Uterus (tissue), 4 donors: ENCODE measurements around the gene ST7. TPM values are rescaled to one million over a fixed set of nuclear protein-coding genes. Genes with fewer than 3 reads are reported as not detected.

Source experiments
- DNase-seq, 2 donors: peaks; one replicate each; pipeline ENCODE4 v3.0.0-alpha.2; 2019 to 2020
- H3K27ac ChIP-seq, 2 donors: fragments of 200-600 bp; sonication (generic); 1 replicate in 1 of 2; 2 replicates in 1 of 2; pipeline ENCODE4 v1.5.1; 2016 to 2018
- H3K27me3 ChIP-seq, 2 donors: fragments of 200-600 bp; sonication (generic); one replicate each; pipeline ENCODE4 v1.5.1; 2018 to 2019; ENCODE audit warnings: control low read depth in 1 of 2
- H3K36me3 ChIP-seq, 2 donors: fragments of 200-600 bp; sonication (generic); one replicate each; pipeline ENCODE4 v1.5.1; 2019; ENCODE audit warnings: control low read depth in 1 of 2
- H3K4me1 ChIP-seq, 2 donors: fragments of 200-600 bp; sonication (generic); one replicate each; pipeline ENCODE4 v1.5.1; 2018 to 2019; ENCODE audit warnings: control low read depth in 1 of 2
- H3K4me3 ChIP-seq, 2 donors: fragments of 200-600 bp; sonication (generic); 1 replicate in 1 of 2; 2 replicates in 1 of 2; pipeline ENCODE4 v1.5.1; 2018 to 2019; ENCODE audit warnings: mild to moderate bottlenecking in 1 of 2
- H3K9me3 ChIP-seq, 2 donors: fragments of 200-600 bp; sonication (generic); one replicate each; pipeline ENCODE4 v1.5.1; 2019; ENCODE audit warnings: control low read depth in 1 of 2
- POLR2A ChIP-seq, 2 donors: fragments of 450-650 bp; IDR thresholded peaks; one replicate each; pipeline ENCODE4 v1.6.1; 2016; ENCODE audit warnings: antibody characterized with exemption in 2 of 2, mild to moderate bottlenecking in 1 of 2, moderate library complexity in 1 of 2
- intact Hi-C: fragments of 100-400 bp; cut with DNase I; formaldehyde crosslinking; loops from one replicate; pipeline ENCODE4 v1.15.1; 2023; ENCODE audit warnings: low total_unique reads
- total RNA-seq, 4 donors: library from RNA; depleted of rRNA in 3 of 4; stranded (reverse); fragments of >200 nt in 3 of 4; gene quantifications; one replicate each; pipeline versions ENCODE4 v1.1.0 to v1.2.4, GENCODE V29; 2014 to 2023
- TF ChIP-seq, protein P1 (sequence below), 4 experiments: fragments of 200-600 bp in 2 of 4; fragments of 450-650 bp in 2 of 4; sonication (generic) in 2 of 4; IDR thresholded peaks; one replicate each; pipeline ENCODE4 v1.5.1; 2016 to 2019; ENCODE audit warnings: antibody characterized with exemption in 4 of 4, mild to moderate bottlenecking in 2 of 4, moderate library complexity in 1 of 4
- donor health status: DM: yes; HTN: yes; CAD: no.

ST7 gene
- total RNA-seq, 4 donors from 2014 or later = 27.4 to 41.0 (median 31.4) TPM

GRCh38 chr7:117193564-117193963, 240.3 kb downstream of the ST7 start:
- TF ChIP-seq, protein P1, sequence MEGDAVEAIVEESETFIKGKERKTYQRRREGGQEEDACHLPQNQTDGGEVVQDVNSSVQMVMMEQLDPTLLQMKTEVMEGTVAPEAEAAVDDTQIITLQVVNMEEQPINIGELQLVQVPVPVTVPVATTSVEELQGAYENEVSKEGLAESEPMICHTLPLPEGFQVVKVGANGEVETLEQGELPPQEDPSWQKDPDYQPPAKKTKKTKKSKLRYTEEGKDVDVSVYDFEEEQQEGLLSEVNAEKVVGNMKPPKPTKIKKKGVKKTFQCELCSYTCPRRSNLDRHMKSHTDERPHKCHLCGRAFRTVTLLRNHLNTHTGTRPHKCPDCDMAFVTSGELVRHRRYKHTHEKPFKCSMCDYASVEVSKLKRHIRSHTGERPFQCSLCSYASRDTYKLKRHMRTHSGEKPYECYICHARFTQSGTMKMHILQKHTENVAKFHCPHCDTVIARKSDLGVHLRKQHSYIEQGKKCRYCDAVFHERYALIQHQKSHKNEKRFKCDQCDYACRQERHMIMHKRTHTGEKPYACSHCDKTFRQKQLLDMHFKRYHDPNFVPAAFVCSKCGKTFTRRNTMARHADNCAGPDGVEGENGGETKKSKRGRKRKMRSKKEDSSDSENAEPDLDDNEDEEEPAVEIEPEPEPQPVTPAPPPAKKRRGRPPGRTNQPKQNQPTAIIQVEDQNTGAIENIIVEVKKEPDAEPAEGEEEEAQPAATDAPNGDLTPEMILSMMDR (IDR thresholded peaks at IDR 0.05) = no peak
- TF ChIP-seq POLR2A (IDR thresholded peaks at IDR 0.05) = no peak
- Histone ChIP-seq H3K27me3 (no peaks in the 10 kb centered on the region), H3K36me3 (no peaks in the 10 kb centered on the region), H3K9me3 (no peaks in the 10 kb centered on the region), H3K4me3 (no peak overlapping the region), H3K4me1 (no peaks in the 10 kb centered on the region), H3K27ac (no peak overlapping the region)
- no peak for DNase-seq
- intact Hi-C loops = no loop called here

GRCh38 chr7:117194445-117194844, 241.1 kb downstream of the ST7 start:
- H3K36me3 ChIP-seq = no peaks in the 10 kb centered on the region
- H3K4me3 ChIP-seq = no peak overlapping the region
- no peaks in the 10 kb centered on the region for H3K27me3 ChIP-seq
- no peaks in the 10 kb centered on the region for H3K9me3 ChIP-seq
- intact Hi-C loops = no loop called here
- no peak overlapping the region for H3K27ac ChIP-seq
- TF ChIP-seq POLR2A (IDR thresholded peaks at IDR 0.05) = no peak
- no peak for DNase-seq
- H3K4me1 ChIP-seq = no peaks in the 10 kb centered on the region

GRCh38 chr7:117195361-117196029, 242.2 kb downstream of the ST7 start:
- Histone ChIP-seq H3K36me3 (no peaks in the 10 kb centered on the region), H3K27ac (no peak overlapping the region), H3K4me1 (no peaks in the 10 kb centered on the region), H3K27me3 (no peaks in the 10 kb centered on the region), H3K9me3 (no peaks in the 10 kb centered on the region), H3K4me3 (no peak overlapping the region)
- DNase-seq = no peak
- intact Hi-C loops = no loop called here
- no peak for TF ChIP-seq POLR2A (IDR thresholded peaks at IDR 0.05)
- TF ChIP-seq, protein P1 (IDR thresholded peaks at IDR 0.05) = no peak

DNA sequence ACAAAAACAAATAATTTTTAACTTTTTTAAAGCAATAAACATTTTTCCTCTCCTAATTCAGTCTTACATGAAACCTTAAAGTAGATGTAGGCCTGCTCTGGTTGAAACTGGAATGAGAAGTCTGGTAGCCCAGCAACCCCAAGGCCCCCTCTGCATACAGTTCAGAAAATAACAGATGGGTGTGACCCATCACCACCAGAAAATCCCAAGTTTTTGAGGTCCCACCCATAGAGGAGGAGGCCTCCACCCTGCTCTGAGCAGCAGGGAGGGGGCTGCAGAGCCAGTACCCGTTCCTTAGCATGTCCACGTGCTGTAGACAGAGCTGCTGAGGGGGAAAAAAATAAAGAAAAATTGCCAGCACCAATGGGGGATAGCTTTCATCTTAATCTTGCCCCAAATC, 246.8 kb downstream of the ST7 start:
- H3K27ac ChIP-seq = no peak overlapping the region
- no peaks in the 10 kb centered on the region for H3K36me3 ChIP-seq
- no peak for TF ChIP-seq POLR2A (IDR thresholded peaks at IDR 0.05)
- TF ChIP-seq, protein P1 (IDR thresholded peaks at IDR 0.05) = no peak
- no peak overlapping the region for H3K4me3 ChIP-seq
- no peaks in the 10 kb centered on the region for H3K9me3 ChIP-seq
- no peaks in the 10 kb centered on the region for H3K27me3 ChIP-seq
- DNase-seq = no peak
- H3K4me1 ChIP-seq = no peaks in the 10 kb centered on the region
- intact Hi-C loops = no loop called here

DNA sequence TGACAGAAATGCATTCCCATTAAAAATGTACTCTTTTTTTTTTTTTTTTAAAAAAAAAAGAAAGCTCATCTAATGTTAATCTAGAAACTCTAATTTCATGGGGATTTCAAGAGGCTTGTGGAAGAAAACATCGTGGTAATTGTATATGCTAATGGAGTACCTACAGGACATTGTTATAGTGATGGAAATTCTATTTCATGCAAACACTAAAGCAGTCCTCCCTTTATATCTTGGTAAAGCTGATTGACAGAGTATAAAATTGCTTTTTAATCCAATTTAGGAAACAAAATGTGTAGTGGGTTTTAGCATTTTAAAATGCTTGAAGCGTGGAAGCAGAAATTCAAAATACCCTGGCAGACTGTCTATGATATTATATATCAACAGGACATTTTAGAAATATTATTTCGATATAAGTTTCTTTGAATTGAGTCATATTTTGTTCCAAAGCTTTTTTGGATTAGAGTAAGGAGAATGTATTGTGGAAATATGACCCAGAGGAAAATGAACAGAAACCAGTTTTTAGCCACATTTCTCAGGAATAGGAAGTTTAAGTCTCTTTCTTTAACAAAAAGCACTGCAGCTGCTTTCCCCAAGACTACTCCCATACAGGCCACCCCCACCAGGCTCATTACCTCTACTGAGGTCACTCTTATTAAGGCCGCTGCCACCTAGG, 247.6 kb downstream of the ST7 start:
- Histone ChIP-seq H3K4me1 (no peaks in the 10 kb centered on the region), H3K27me3 (no peaks in the 10 kb centered on the region), H3K27ac (no peak overlapping the region), H3K36me3 (no peaks in the 10 kb centered on the region), H3K9me3 (no peaks in the 10 kb centered on the region), H3K4me3 (no peak overlapping the region)
- TF ChIP-seq, protein P1 (IDR thresholded peaks at IDR 0.05) = no peak
- TF ChIP-seq POLR2A (IDR thresholded peaks at IDR 0.05) = no peak
- intact Hi-C loops = no loop called here
- DNase-seq = no peak
